Middle frontal gyrus (tissue), 1 donor: ENCODE measurements around the gene SMPDL3A.
"Not testable (repeated sequence)": the region's sequence is repeated elsewhere in the genome, so short reads cannot be mapped to it uniquely, and the experiment has no call there.

Experiments
- DNase-seq: peaks from one replicate; pipeline ENCODE4 v3.0.0-alpha.2; 2015; ENCODE audit warnings: low spot score; ENCODE audit errors: extremely low spot score

SMPDL3A gene, protein sequence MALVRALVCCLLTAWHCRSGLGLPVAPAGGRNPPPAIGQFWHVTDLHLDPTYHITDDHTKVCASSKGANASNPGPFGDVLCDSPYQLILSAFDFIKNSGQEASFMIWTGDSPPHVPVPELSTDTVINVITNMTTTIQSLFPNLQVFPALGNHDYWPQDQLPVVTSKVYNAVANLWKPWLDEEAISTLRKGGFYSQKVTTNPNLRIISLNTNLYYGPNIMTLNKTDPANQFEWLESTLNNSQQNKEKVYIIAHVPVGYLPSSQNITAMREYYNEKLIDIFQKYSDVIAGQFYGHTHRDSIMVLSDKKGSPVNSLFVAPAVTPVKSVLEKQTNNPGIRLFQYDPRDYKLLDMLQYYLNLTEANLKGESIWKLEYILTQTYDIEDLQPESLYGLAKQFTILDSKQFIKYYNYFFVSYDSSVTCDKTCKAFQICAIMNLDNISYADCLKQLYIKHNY

DNA sequence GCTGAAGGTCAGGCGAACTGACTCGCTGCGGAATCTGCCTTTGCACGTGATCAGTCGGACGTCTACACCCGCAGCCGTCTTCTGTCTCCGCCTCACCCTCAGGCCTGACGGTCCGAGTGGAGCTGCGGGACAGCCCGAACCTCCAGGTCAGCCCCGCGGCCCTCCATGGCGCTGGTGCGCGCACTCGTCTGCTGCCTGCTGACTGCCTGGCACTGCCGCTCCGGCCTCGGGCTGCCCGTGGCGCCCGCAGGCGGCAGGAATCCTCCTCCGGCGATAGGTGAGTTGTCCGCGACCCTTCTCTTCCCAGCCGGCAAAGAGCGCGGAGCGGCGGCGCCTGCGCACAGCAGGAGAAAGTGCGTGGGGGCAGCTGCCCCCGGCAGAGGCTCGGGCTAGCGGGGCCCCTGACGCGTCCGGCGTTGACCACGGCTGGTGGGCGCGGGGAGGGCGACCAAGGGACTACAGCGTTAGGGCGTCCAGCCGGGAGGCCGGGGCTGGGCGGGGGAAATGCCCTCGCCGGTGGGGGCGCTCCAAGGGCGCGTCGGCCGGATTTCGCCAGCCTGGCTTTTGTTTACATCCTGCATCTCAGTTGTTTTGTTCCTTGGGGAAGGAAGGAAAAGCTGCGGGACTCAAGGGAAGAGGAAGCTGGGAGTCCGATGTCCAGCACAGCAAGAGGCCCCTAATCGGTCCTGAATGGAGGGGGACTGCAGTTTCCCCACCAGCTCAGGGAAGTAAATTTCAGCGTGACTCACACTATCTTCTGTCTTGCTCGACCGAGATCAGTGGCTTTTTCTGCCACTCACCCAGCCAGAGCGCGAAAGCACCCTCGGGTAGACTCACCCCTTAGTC lies at the start of gene SMPDL3A:
TSS of gene SMPDL3A (plus strand) at position 77 of the 846 bp plus-strand sequence. CDS start at position 166, 89 bp downstream.
- peak; percentile 61 for DNase-seq

DNA sequence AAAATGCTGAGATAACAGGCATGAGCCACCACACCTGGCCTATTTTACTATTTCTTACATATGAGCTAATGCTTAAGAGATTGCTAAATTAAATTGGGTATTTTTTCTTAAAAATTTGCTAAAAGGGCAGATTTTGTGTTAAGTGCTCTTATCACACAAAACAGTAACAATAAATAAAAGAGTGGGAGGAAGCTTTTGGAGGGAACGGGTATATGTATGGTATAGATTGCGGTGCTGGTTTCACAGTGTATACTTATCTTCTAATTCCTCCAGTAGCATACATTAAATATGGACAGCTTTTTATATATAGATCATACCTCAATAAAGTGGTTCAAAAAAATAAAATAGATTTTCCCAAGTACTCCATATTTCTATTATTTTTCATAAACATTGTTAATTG lies 49.0 kb upstream of the SMPDL3A start:
- no peak for DNase-seq

DNA sequence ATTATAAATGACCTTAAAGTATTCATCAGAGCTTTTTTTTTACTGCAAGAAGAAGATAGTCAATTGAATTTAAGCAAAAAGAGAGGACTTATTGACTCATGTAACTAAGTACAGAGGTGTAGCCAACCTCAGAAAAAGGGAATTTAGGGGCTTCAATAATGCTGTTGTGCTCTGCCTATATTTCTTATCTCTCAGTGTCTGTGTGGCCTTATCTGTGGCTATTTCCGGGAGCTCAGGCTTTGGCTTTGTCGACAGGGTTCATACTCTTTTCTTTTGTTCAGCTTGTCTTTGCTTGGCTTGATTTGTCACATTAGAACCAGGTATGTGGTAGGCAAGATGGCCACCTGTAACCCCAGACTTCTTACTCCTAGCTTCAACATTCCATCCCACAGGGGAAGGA lies 48.1 kb upstream of the SMPDL3A start:
- DNase-seq, result no peak

DNA sequence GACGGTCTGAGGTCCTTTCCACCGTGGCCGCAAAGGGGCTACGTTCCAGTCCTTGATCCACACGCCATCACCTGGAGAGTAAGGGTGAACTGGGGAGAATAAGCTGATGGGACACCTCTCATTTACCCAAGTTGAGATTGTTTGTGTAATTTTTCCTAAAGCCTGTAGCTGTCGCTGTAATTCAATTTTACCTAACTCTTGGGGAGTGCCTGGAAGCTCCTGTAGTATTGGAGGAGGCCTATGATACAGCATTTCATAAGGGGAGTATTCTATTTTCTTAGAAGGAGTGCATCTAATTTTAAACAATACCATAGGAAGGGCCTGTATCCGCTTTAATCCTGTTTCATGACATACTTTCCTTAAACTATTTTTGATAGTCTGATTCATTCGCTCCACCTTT lies 44.8 kb upstream of the SMPDL3A start:
- DNase-seq, result not testable (repeated sequence)

DNA sequence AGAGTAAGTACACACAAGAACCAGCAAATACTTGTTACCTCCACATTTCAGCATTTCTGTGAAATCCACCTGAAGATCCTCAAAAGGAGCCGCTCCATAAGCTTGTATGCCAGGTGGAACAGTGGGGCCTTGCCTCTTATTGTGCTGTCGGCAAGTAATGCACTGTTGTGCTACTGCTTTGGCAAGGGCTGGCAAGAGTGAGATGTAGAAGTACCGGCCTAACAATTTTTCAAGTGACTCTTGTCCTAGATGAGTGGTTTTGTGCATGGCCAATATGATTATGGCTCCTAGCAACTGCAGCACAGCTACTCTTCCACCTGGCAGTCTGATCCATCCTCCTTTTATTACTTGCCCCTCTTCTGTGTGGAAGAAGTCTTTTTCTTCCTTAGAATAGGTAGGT lies 44.2 kb upstream of the SMPDL3A start:
- DNase-seq, result not testable (repeated sequence)

DNA sequence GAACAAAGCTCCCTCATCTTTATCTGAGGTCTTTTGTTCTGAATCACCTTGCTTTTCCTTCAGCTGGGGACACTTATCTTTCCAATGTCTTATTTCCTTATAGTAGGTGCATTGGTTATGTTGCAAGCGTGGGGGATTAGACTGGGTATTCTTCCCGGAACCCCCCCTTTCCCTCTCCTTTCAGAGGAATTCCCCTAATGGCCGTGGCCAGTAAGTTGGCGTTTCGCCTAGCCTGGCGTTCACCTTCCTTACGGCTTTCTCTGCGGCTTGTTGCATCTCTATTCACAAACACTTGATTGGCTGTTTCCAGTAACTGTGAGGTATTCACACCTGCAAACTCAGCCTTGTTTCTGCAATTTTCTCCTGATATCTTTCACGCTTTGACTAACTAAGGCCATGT lies 42.4 kb upstream of the SMPDL3A start:
- DNase-seq, result no peak

DNA sequence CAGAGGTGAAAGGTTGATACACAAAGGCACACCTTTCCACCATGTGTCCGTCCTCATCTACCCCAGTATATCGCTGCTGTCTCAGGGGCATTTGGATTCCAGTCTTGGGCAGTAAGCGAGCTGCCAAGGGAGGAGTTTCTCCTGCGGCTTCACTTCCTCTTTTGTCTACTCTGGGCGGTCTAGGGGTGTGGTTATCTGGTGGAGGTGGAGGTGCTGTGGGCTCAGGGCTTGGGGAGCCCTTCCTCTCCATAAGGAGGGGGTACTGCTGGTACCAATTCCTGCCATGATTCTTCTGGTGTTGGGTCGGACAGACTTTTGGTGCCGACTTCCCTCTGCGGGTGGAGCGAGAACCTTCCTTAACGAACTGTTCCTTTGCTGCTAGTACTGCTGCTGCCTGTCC lies 41.5 kb upstream of the SMPDL3A start:
- no peak for DNase-seq

DNA sequence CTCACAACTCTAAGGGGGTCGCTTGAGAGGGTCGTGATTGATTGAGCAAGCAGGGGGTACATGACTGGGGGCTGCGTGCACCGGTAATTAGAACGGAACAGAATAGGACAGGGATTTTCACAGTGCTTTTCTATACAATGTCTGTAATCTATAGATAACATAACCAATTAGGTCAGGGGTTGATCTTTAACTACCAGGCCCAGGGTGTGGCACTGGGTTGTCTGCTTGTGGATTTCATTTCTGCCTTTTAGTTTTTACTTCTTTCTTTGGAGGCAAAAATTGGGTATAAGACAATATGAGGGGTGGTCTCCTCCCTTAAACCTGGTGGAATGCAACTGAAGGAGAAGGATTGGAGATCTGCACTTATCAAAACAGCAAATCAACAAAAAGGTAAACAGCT lies 40.1 kb upstream of the SMPDL3A start:
- DNase-seq, result not testable (repeated sequence)

DNA sequence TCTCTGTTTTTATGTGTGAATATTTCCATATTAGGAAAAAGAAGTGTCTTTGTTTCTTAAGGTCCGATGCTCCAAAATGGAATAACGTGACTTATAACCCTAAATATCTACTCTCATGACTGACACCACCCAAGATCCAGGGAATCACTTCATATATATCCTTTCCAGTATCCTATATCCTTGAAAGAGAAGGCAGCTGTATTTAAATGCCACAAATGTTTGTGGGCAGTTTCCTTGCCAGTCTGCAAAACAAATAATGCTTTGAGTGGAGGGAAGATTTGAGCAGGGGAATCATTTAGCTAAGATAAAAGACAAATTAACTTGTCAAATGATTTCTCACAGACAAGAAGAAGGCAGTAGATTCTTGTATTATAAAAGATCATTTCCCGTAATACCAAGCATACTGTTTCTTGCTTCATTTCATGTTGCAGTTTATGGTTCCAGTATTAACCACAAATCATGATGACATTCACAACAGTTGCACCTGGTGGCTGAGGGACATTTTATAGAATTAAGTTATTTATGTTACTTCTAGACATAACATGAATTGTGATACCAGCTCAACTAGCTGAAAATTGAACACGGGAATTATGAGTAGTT lies 39.5 kb upstream of the SMPDL3A start:
- DNase-seq, result no peak

DNA sequence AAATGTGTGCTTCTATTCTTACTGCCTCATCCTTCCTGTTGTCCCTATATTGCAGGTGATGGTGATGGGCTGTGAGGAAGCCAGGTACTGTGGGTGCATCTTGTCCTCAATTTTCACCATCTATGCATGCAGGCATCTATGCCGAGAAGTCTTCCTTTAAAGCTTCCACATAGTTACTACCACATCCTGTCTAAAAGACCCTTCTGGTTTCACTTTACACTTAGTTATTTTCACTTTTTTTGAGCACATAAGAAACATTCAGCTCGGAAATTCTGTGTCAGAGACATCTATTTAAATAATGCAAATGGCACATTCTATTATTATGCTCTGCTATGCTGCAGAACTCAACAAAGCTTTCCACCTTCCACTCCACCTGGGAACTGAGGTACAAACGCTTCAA lies 37.7 kb upstream of the SMPDL3A start:
- DNase-seq, result no peak

DNA sequence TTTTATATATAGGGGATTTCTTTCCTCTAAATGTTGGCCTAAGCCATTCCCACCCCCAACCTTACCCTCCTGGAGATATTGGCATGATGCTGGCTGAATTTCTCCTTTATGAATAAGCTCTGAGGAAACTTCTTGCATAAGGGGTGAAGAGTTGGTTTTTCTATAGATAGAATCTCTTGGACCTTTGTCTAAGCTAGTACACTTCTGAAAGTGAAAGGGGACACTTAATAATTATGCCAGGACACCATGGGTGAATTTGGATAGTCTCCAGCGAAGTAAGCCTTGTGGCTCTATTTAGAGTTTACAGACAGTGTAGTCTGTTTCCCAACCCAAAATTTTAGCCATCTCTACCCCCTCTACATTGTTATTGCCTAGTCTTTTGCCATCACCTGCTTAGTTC lies 36.6 kb upstream of the SMPDL3A start:
- no peak for DNase-seq

DNA sequence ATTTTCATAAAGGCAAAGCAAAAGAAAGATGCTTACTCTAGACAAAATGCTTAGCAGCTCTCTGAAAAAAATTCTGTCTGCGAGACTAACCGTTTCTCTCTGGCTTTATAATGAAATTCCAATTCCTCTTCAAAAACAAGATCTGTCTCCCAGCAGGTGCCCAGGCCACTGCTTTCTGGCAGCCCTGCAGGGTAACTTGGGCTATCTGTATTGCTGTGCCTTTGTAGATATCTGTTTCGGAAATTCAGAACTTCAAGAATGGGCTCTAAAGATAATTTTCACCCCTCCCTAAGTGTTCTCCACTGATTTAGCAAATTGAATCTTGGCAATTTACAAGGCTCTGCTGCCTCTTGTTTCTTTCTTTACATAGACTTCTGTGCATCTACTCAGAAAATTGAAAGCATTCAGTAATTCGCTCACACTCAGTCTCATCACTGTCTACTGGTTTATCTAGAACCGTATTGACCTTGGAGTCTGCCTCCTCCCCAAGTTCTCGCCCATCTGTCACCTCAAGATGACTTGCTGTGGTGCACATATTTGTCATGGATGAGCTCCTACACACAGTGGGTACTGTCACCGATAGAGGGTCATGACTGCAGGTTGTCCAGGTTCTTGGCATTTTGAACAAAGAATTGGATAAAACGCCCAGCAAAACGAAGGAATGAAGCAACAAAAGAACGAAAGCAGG lies 35.9 kb upstream of the SMPDL3A start:
- DNase-seq, result no peak

DNA sequence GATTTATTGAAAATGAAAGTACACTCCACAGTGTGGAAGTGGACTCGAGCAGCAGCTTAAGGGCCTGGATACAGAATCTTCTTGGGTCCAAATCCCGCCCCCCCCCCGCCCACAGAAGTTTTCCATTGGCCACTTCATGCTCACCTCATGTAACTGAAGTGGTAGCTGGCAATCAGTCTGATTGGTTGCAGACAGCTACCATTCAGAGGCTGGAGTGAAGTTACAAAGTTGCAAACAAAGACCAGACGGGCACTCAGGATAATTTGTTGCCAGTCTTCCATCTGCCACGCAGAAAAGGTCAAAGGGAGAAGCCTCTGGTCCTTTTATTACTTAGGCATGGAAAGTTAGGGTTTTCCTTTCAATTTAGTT lies 35.4 kb upstream of the SMPDL3A start:
- no peak for DNase-seq

DNA sequence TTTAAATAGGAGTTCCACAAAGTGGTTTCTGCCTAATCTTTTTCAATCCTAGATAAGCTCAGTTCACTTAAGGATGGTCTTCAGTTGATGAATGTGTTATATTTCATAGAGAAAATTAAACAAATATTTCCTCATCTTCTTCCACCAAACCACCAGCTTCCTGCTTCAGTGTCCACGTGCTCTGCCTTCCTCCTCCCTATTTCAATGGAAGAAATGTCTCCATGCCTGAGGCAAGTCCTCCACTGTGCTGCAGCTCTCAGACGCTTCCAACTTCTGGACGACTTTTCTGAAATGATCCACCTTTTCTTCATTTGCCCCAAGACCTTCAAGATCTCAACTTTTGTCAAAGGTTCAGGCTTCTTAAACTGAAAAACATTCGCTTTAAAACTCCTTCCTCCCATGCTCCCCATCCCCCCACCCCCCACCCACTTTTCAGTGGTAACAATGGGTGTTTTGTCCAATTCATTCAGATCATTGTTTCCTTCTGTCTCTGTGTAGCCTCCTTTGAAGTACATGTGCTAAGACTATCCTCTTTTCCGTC lies 34.8 kb upstream of the SMPDL3A start:
- DNase-seq, result no peak

DNA sequence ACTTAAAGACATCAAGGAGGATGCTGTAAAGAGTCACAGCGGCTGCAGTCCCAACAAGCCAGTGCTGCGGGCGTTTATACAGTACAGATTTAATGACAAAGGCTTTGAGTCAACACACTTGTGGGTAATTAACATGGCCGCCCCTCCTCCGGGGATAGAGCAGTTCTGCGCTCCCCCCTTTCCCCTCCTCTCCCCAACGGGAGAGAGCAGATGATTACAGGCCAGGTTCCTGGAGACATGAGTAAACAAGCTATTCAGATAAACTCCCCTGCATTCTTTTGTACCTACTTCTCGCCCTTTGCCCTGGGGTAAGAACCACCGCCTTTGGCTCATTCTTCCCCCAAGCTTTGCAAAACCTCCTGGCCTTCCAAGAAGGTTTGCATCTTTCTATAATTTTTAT lies 33.2 kb upstream of the SMPDL3A start:
- no peak for DNase-seq

DNA sequence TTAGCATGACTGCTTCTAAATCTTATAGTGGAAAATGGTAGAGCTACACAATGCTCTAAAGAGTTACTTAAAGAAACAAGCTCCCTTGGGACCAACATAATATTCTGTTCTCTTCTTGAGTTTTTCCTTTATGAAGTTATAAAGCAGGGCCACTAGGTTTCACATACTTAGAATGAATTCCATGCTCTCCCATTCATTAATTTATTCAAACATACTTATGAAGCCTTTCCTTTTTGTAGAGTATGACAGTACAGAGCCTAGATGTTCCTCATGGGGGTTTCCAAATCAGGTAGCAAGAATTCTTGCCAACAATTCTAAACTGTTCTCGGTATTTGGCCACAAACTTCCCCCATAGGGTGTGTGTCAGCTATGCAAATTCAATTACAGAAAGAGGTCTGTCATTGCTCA lies 30.1 kb upstream of the SMPDL3A start:
- DNase-seq, result no peak

DNA sequence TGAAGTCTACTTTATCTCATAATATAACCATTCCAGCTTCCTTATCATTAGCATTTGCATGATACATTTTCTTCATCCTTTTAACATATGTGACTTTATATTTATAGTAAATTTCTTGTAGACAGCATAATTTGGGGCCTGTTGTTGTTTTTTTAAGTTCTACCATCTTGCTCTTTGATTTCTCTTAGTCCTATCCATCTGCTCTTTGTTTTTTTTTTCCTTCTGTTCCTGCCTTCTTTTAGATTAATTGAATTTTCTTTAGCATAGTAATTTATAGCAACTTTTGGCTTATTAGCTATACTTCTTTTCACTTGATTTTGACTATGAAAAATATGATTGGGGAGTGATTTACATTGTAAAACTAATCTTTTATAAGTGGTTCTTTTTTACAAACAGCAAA lies 28.7 kb upstream of the SMPDL3A start:
- no peak for DNase-seq

DNA sequence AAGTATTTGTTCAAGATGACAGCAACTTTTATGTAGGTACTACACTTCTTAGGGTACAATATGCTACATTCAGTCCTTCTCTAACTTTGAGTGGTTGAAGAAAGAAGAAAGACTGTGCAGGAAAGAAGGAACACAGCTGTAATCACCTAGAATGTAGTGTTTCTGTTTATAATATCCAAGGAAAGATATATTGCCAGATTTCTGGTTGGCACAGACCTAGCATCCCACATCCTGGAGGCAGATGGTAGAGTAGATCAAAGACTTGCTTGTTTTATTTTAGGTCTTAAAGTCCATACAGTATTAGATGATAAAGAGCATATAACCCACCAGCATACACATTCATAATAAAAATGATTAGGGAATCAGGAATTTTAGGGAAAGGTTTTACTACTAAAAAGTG lies 22.8 kb upstream of the SMPDL3A start:
- DNase-seq, result no peak

DNA sequence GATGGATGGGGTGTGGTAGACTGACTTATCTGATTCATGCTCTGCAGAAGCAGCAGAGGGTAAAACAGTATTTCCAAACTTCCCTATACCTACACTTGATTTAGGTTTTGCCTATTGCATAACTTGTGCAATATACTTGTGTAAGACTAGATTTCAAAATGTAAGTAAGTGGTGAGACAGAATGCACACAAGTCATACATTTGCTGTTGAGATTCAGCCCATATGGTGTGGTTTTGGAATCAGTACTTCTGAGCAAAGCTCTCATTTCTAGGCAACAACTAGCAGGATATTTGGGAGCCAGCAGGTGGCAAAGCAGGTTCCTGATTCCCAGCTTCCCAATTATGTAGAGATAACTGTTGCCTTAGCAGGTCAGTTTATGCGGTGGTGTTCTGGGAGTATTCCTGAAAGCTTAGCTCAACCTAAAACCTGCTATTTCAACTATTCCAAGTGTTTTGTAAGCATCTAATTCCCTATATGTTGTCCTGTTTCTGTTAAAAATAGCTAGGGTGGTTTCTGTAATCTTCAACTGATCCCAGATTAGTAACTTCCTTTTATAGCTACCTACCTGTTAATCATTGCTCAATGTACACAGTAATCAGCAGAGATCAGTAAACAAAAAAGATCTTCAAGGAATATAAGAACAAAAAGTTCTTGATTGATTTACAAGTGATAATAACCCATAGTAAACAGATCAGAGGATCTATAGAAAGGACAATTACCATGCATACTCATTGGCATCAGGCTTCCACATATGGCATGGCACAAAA lies 18.0 kb upstream of the SMPDL3A start:
- DNase-seq, result no peak

DNA sequence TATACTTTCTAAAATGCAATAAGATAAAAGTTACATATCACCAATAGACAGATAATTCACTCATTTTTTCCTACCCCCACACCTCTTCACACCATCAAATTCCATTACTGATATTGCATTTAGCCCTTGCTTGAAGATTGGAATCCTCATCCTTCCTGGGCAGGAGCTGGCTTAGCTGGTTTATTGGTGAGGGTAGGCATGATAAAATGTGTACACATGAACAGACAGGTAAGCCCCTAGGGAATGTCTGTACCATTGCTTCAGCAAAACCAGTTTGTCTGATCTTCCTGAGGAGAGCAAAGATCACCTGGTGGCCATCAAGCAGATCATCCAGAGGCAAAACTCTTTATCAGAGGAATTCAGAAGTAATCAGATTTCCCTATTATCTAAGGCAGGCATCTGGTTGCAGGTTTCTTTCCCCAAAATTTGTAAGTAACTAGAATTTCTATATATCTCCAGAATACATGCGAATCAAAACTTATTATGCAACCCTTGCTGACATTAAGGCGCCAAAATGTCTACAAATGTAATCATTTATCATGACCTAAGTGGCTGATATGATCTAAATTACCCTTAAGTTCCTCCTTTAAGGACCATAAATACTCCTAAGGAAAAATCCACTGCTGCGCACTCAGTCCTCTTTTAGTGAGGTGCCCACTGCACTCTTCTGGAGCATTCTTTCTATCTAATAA lies 16.2 kb upstream of the SMPDL3A start:
- DNase-seq, result no peak
